ENCODE results near the gene MAP6. TPM values are rescaled to one million over a fixed set of nuclear protein-coding genes. Genes with fewer than 3 reads are reported as not detected.

Gene MAP6
- total and polyA plus RNA-seq, 9 of the 15 experiments (the other 6 are each of a cell fraction or from before 2014, with no cell fraction given) = not detected

- TF ChIP-seq HES1 (IDR thresholded peaks at IDR 0.05; ENCODE audit: low read depth) = no peak
- TF ChIP-seq NR2F6 (CRISPR knock-in tag; IDR thresholded peaks at IDR 0.05) = no peak
- TF ChIP-seq RUNX1 (IDR thresholded peaks at IDR 0.05; ENCODE audit: low read depth) = no peak
- TF ChIP-seq KLF6 (CRISPR knock-in tag; IDR thresholded peaks at IDR 0.05; ENCODE audit: borderline replicate concordance) = no peak
- TF ChIP-seq ZNF699 (CRISPR knock-in tag; IDR thresholded peaks at IDR 0.05; ENCODE audit: insufficient replicate concordance) = no peak
- TF ChIP-seq NCOA6 (IDR thresholded peaks at IDR 0.05) = no peak
- no peak for TF ChIP-seq ZNF3 (CRISPR knock-in tag; IDR thresholded peaks at IDR 0.05)
- no peak for TF ChIP-seq TSHZ1 (CRISPR knock-in tag; IDR thresholded peaks at IDR 0.05)
- TF ChIP-seq HDAC1 (IDR thresholded peaks at IDR 0.05) = no peak
- TF ChIP-seq FOSL1 (tag; conservative IDR thresholded peaks at IDR 0.05) = no peak
Observed at GRCh38 chr11:75542088-75542438, 126.8 kb downstream of the MAP6 start (continued).

Data from K562 (cell line).